HG03571 (cell line): Measurements from ENCODE around the gene KHDRBS1.
"Not testable (repeated sequence)": the region's sequence is repeated elsewhere in the genome, so short reads cannot be mapped to it uniquely, and the experiment has no call there.

Source experiments
- ATAC-seq: cut with Tn5 transposase; IDR thresholded peaks from one replicate; pipeline ENCODE4 v1.9.1; 2021; ENCODE audit not compliant: unreplicated experiment

Gene KHDRBS1

DNA sequence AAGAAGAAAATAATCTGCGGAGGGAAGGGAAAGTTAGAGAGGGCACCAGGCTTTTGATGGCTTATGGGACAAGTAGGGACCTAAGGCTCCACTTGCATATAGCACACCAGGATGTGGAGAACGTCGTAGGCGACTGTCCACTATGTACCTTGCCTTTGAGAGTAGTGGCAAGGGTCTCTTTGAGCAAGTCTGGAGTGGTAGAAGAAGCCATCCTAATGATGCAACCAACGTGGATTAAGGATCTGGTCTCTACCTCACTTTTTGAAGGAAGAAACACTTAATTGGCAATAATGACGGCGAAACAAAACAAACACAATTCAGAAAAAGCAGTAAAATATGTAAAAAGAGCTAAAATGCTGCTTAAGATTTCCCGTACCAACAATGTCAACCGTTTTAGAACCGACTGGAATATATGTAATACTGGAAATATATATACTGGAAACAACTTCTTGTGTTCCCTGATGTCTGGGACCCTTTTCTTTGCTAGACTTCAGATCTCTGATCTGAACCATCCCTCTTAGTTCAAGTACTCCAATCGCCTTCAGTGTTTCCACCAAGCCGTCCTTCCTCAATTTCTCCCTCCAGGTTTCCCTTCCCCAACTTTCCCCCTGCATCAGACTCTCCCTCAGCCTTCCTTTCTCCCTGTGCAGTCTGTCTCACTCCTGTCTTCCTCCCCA lies 821 bp upstream of the KHDRBS1 start:
- ATAC-seq, result no peak

DNA sequence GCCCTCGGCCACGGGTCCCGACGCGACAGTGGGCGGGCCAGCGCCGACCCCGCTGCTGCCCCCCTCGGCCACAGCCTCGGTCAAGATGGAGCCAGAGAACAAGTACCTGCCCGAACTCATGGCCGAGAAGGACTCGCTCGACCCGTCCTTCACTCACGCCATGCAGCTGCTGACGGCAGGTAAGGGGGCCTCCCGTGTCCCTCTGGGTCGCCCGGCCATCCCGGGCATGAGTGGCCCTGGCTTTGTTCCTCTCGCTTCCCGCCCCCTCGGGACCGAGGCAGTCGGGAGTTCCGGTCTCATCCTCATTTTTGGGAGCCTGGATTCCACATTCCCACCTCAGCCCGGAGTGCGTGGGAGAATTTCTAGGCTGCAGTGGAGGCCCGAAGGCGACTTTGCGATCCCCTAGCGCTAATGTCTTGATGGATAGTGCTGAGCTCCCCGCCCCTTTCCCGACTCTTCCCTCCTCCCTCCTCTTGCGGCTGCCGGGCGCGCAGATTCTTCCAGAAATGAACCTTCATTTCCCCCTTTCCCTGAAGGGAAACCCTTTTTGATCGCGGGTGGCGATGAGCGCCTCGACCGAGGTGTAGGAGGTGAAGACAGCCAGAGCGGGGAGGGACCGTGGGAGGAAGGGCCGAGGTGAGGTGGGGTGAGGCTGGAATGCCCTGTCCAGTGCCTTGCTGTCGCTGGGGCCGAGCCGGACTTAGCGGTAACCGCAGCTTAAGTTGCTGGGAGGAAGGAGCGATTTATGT lies 705 bp downstream of the KHDRBS1 start:
- peak; percentile 26 for ATAC-seq

DNA sequence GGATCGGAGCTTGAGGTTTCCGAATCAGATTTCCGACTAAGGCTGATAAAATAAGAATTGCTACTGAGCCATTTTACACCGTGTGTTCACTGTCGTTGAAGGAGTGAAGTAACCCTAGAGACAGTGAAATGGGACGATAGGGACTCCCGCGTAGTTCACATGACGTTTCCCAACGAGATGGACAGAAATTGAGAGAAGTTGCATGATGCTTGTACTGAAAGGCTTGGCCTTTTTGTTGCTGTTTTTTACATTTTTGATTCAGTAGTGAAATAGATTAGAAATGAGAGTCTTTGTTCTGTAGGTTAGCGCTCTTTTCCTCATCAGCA lies 1.2 kb downstream of the KHDRBS1 start:
- ATAC-seq, result no peak

DNA sequence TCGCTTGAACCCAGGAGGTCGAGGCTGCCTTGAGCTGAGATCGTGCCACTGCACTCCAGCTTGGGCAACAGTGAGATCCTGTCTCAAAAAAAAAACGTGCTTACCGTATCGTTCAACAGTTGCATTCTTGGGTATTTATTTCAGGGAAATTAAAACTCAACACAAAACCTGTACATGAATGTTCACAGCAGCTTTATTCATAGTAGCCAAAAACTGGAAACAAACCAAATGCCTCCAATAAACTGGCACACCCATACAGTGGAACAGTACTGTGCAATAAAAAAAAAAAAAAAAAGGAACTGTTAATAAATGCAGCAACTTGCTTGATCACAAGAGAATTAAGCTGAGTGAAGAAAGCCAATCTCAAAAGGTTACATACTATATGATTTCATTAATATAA lies 6.7 kb downstream of the KHDRBS1 start:
- no peak for ATAC-seq

DNA sequence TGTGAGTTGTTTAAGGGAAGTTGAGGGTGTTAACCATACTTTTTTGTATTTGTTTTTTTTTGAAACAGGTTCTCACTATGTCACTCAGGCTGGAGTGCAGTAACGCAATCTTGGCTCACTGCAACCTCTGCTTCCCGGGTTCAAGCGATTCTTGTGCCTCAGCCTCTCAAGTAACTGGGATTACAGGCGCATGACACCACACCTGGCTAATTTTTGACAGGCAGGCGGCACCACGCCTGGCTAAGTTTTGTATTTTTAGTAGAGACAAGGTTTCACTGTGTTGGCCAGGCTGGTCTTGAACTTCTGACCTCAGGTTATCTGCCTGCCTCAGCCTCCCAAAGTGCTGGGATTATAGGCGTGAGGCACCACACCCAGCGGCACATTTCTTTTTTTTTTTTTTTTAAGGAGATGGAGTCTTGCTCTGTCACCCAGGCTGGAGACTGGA lies 7.9 kb downstream of the KHDRBS1 start:
- ATAC-seq, result not testable (repeated sequence)

DNA sequence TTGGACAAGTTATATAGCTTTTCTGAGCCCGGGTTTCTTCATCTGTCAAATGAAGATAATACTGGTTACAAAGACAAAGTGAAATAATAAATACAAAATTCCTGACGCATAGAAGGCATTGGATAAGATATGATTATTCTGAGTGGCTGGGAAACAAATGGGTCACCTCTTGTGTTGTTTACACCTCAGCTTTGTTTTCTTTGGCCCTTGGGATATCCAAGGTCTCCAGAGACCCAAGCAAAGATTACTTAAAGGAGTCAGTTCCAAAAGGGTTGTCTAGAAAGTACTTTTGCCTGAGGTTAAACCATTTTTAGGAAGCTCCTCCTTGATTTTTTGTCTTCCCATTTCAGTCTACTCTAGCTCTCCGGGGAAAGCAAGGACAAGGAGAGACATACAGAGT lies 9.7 kb downstream of the KHDRBS1 start:
- no peak for ATAC-seq

DNA sequence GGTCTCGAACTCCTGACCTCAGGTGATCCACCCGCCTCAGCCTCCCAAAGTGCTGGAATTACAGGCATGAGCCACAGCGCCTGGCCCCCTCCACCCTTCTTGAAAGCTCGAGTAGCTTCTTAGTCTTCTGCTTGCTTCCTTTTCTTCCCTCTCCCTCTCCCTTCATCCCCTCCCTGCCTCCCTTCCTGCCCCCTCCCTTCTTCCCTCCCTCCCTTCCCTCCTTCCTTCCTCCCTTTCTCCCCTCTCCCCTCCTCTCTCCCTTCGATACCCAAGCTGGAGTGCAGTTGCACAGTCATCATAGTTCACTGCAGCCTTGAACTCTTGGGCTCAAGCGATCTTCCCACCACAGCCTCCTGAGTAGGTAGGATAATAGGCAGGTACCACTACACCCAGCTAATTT lies 11.8 kb downstream of the KHDRBS1 start:
- no peak for ATAC-seq

DNA sequence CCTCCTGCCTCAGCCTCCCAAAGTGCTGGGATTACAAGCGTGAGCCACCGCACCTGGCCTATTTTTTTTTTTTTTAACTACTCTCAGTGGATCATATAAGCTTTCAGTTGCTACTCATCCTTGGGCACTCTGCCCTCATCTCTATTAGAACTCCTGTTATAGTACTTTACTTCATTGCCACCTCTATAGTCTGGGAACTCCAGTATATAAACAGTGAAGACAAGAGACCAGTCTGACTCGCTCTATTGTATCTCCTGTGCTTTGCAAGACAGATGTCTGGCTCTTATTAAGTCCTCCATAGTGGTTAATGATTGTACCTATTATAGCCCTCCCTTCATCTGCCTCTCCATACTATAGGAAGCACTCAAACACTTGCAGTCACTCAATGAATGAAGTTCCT lies 15.1 kb downstream of the KHDRBS1 start:
- ATAC-seq, result no peak

DNA sequence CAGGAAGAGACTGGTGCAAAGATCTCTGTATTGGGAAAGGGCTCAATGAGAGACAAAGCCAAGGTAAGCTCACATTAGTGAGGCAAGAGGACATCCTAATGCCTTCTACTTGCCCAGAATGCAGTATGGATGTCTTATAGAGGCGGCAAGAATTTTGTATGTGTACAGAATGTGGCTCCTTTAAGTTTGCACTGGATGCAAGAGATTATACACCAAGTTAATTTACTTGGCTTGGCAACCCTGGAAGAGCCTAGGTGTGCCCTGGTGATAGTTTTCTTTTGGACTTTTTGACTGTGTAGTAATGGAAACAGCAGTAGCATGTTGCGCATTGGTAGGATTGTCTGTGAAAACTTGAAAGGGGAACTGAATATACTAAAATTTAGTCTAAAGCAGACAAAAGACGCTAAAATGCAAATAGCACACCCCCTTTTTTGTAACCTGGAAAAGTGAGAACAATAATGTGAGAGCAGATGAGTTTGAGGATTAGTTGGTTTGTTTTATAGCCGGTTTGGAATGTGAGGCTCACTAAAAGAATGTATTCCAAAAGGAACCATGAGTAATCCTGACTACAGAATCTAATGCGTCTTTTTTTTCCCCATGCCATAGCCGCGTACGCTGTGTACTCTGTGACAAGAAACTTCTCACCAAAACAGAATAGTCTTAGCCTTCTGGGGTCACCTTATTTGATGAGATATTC lies 18.1 kb downstream of the KHDRBS1 start:
- ATAC-seq, result no peak

DNA sequence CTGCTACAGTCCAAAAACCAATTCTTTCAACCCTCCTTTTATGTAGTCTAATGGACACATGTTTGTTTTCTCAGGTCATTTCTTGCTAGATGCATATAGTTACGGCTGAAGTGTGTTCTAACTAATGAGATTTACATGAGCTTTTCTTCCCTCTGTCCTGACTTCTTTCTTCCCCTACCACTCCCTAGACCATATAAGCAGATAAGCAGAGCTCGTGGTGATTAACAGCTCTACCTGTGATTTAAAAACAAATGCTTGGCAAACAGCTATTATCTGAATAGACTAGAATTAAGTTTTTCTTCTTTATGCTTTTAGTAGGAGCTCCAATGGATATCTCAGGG lies 18.6 kb downstream of the KHDRBS1 start:
- ATAC-seq, result no peak

DNA sequence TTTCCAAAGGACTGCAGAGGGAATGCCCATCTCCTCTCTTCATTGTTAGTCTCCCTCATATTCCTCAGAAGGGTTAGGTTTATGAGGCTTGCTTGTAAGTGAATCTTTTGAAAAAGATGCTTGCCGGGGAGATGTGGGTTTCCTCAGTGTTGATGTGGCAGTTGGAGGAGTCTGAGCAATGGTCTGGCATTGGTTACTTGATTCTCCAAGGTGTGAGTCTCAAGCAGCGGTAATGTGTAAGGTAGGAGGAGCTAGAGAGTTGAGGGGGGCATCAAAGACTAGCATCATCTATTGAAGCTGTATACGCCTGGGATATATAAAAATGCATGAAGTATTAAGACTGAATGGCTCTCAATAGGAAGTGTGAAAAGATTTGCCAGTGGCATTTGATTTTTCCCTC lies 21.5 kb downstream of the KHDRBS1 start:
- no peak for ATAC-seq

DNA sequence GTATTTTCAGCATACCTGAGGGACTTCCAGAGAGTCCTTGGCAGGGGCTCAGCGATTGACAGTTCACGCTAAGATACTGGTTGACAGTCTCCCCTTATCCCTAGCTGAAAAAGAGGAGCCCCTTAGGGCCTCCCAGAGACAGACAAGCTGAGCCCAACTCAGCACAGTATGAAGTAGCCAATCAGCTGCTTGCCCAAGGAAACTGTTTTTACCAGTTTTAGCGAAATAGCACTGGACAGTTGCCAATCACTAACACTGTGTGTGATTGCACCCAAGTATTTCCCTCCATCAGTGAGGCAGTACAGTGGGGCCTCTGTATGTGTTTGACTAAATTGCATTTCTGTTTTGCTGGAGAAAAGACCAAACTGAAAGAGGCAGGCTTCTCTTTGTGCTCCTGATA lies 27.0 kb downstream of the KHDRBS1 start:
- no peak for ATAC-seq

DNA sequence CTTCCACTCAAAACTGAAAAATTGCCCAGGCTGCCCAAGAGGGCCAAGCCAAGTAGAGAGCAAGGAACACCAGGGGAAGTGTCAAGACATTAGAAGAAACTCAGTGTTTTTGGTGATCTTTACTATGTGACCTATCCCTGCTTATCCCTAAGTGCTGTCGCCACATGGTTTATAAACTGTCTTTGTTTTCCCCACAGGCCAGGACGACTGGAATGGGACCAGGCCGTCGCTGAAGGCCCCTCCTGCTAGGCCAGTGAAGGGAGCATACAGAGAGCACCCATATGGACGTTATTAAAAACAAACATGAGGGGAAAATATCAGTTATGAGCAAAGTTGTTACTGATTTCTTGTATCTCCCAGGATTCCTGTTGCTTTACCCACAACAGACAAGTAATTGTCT lies 28.7 kb downstream of the KHDRBS1 start:
- no peak for ATAC-seq

DNA sequence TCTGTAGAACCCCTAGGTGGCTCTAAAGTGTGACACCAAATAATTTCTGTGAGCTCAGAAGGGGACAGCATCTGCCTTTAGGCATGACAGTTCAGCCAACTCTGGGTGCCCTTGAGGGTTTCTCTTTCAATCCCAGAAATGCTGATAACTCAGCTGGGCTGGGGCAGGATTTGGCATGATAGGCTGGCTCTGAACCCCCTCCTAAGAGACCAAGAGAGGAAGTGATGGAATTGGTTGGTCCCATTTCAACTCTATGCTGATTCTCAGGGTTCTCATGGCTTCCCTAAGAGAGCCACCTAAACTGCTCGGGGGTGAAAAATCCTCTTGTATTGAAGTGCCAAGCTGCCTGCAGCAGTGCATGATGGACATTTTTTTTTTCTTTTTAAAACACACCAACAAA lies 30.6 kb downstream of the KHDRBS1 start:
- ATAC-seq, result no peak

DNA sequence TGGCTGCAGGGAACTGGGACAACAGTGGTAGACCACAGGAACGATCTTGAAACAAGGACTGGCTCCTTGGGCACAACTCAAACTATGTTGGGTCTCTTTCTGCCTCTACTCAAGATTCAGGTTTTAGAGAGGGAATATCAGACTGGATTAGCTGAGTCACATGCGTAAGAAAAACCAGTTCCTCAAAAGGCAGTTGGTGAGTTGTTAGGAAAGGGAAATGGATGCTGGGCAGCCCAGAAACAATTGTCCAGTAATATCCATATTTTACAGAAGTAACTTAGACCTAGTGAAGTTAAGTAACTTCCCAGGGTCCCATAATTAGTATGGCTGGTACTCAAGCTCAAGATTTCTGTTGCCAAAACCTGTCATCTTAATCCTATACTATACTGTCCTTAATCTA lies 32.1 kb downstream of the KHDRBS1 start:
- ATAC-seq, result no peak

DNA sequence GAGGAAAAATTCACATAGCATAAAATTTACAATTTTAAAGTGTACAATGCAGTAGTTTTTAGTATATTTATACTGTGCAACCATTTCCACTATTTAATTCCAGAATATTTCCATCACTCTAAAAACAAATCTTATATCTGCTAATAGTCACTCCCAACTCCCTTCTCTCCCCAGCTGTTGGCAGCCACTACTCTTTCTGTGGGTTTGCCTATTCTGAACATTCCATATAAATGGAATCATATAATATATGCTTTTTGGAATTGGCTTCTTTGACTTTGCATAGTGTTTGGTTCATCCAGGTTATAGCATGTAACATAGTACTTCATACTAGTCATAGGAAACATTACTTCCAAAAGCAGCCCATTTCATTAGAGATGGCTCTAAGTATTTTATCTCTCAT lies 34.0 kb downstream of the KHDRBS1 start:
- ATAC-seq, result no peak

DNA sequence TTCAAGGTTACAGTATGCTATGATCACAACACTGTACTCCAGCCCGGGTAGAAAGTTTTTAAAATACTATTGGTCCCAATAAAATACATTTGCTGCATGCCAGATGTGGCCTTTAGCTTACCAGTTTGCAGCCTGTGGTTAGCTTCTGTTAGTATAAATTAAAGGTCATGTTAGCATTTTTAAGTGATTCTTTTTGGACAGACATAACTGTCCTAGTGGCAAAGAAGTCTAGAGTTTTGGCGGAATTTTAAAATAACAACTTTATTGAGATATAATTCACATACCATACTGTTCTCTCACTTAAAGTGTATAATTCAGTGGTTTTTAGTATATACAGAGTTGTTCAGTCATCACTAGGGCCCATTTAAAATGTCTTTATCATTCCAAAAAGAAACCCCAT lies 34.8 kb downstream of the KHDRBS1 start:
- ATAC-seq, result no peak

DNA sequence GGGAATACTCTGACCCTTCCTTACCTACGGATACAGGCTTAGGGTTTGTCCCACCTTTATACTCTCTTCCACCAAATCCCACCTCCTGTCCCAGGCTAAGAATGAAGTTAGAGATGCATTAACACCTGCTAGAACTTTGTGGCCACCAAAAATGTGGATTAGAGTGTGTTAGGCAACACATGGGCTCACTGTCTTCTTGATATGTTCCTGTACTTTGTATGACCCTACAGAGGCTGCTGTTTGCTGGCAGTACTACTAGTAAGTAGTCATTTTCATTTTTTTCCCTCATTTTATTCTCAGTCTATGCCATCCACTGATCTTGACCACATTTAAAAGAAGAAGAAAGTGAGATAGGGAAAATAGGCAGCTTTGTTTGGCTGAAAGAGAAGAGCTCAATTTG lies 38.0 kb downstream of the KHDRBS1 start:
- no peak for ATAC-seq

DNA sequence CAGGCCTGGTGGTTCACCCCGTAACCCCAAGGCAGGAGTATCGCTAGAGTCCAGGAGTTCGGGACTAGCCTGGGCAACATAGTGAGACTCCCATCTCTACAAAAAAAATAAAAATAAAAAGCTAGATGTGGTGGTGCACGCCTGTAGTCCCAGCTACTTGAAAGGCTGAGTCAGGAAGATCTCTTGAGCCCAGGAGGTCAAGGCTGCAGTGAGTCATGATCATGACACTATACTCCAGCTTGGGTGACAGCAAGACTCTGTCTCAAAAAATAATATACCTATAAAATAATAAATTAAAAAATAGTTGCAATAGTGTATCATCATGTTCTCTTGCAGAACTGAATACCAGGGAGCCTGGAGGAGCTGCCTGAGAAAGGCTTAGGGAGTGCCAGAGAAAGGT lies 39.2 kb downstream of the KHDRBS1 start:
- ATAC-seq, result no peak

DNA sequence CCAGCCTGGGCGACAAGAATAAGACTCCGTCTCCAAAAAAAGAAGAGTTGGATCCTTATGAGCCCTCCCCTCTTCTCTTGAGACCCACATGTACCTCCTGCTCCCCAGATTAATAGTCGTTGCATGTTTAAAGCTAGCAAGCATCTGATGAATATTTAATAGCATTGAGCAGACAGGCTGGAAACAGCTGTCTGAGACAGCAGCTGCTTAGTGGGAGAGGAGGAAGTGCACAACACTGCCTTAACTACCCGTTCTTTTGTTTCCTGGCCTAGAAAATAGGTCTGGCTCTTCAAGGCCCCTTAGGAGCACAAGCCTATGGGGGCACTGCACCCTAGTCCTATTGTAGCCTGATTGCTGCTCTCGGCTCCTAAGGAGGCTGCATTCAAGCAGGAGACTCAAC lies 41.7 kb downstream of the KHDRBS1 start:
- ATAC-seq, result no peak

DNA sequence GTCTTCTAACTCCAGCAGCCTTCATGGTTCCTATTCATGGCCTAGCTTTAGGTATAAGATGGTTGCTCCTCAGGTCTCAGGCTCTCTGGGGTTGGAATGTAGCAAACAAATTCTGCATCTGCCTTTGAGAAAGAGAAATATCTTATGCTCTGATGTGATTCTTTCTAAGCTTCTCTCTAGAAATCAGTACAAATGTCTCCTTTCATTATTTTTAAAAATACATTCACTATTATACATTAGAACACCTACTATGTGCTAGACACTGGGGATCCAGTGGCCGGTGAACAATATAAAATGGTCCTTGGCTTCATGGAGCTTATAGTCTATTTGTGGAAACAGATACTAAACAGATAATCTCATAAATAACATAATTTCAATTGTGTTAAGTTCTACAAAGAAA lies 42.9 kb downstream of the KHDRBS1 start:
- ATAC-seq, result no peak

DNA sequence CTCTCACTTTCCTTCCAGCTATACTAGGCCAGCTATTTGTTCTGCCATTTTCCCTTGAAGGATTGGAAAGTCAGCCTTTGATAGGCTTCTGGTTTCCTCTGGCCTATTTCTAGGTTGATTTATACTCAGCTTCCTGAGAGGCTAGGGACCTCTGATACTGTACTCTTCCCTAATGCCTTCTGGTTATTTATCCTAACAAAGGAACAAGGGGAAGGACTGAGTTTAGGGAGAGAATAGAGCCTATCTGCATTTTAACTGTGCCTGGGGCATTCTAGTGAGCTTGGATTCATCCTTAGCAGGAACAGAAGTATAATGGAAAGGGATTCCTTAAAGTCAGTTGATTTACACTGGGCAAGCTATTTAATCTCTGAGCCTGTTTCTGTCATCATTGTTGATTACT lies 47.2 kb downstream of the KHDRBS1 start:
- ATAC-seq, result no peak

DNA sequence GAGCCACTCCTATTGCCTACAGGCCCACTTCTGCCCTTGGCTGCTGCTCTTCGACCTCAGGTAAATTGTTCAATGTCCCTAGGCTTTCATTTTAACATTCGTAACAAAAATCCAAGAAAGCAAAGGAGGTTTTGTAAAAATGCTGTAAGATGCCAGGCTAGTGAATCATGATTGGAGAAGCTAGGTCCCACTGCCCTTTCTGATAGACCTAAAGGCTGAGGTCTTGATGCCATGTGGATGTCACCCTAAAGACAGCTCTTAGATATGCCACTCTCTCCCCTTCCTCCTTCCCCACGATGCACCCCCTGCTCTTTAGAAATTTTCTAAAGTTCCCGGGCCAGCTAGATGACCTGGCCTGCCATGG lies 49.2 kb downstream of the KHDRBS1 start:
- ATAC-seq, result no peak
